Gastrocnemius medialis (tissue), 4 donors: ENCODE measurements around the gene PROM1. TPM values are rescaled to one million over a fixed set of nuclear protein-coding genes. Genes with fewer than 3 reads are reported as not detected.

Experiments used
- ATAC-seq, 2 donors: fragments of 150-250 bp; one replicate each; pipeline ENCODE4 v1.9.1; 2016
- DNase-seq, 2 donors: peaks; one replicate each; pipeline ENCODE4 v3.0.0-alpha.2; 2019
- H3K27ac ChIP-seq, 4 donors: fragments of 200-600 bp; sonication (generic); 1 replicate in 1 of 4; 2 replicates in 3 of 4; pipeline ENCODE4 v1.5.1; 2016 to 2018; ENCODE audit warnings: mild to moderate bottlenecking in 2 of 4, moderate library complexity in 1 of 4
- H3K27me3 ChIP-seq, 3 donors: fragments of 200-600 bp; sonication (generic) in 2 of 3; 1 replicate in 1 of 3; 2 replicates in 2 of 3; pipeline versions ENCODE4 v1.5.1 to v1.6.0; 2016 to 2019; ENCODE audit warnings: mild to moderate bottlenecking in 1 of 3, moderate library complexity in 1 of 3
- H3K36me3 ChIP-seq, 2 donors: fragments of 200-600 bp; sonication (generic) in 1 of 2; one replicate each; pipeline ENCODE4 v1.5.1; 2017 to 2018
- H3K4me1 ChIP-seq, 2 donors: fragments of 200-600 bp; sonication (generic) in 1 of 2; one replicate each; pipeline ENCODE4 v1.5.1; 2016 to 2017; ENCODE audit warnings: mild to moderate bottlenecking in 2 of 2
- H3K4me3 ChIP-seq, 4 donors: fragments of 200-600 bp; sonication (generic) in 3 of 4; 1 replicate in 1 of 4; 2 replicates in 3 of 4; pipeline ENCODE4 v1.5.1; 2016 to 2019; ENCODE audit warnings: mild to moderate bottlenecking in 2 of 4
- H3K9me3 ChIP-seq, 3 donors: fragments of 200-600 bp; sonication (generic) in 2 of 3; 1 replicate in 1 of 3; 2 replicates in 2 of 3; pipeline ENCODE4 v1.5.1; 2016 to 2019
- CTCF ChIP-seq, 5 experiments: fragments of 450-650 bp in 3 of 5; fragments of 200-600 bp in 2 of 5; sonication (generic) in 2 of 5; IDR thresholded peaks in 4 of 5; conservative IDR thresholded peaks in 1 of 5; 1 replicate in 4 of 5; 2 replicates in 1 of 5; pipeline ENCODE4 v1.5.1; 2016 to 2019; ENCODE audit warnings: antibody characterized with exemption in 5 of 5, mild to moderate bottlenecking in 3 of 5, moderate library complexity in 3 of 5
- POLR2A ChIP-seq, 2 donors: fragments of 450-650 bp; IDR thresholded peaks; one replicate each; pipeline ENCODE4 v1.6.1; 2017; ENCODE audit warnings: antibody characterized with exemption in 2 of 2, mild to moderate bottlenecking in 2 of 2, moderate library complexity in 2 of 2
- in situ Hi-C, 4 donors: fragments of 200-750 bp; cut with MboI; loops; one replicate each; pipeline versions ENCODE4 v1.15.0 to v1.8.0; 2017; ENCODE audit warnings: low sequenced_read_pairs in 4 of 4
- intact Hi-C: fragments of 100-400 bp; cut with DNase I; formaldehyde crosslinking; loops from one replicate; pipeline ENCODE4 v1.15.1; 2023; ENCODE audit warnings: low total_unique reads
- total RNA-seq, 4 donors: library from RNA; depleted of rRNA; stranded (reverse); fragments of >200 nt; gene quantifications; one replicate each; pipeline versions ENCODE4 v1.1.0 to v1.2.3, GENCODE V29; 2016

PROM1 gene
- total RNA-seq, 4 donors from 2014 or later: 0.11 to 2.9 (median 0.58) TPM; not detected in 1

- no peaks in the 10 kb centered on the region for H3K9me3 ChIP-seq
- no peaks in the 10 kb centered on the region for H3K4me1 ChIP-seq
- no peak for ATAC-seq
- no peak for DNase-seq
- no peak overlapping the region for H3K4me3 ChIP-seq
- no peak overlapping the region for H3K27ac ChIP-seq
- in situ Hi-C loops (loop anchor here in 1 of 4 donors (25.0 kb wide), 1 partner anchor 501 kb away; no protein-coding TSS in a partner anchor), intact Hi-C loops (no loop called here)
- no peaks in the 10 kb centered on the region for H3K27me3 ChIP-seq
- no peaks in the 10 kb centered on the region for H3K36me3 ChIP-seq
- TF ChIP-seq POLR2A (IDR thresholded peaks at IDR 0.05) (no peak), CTCF (IDR thresholded peaks at IDR 0.05 in 4 of 5, conservative IDR thresholded peaks at IDR 0.05 in 1 of 5) (no peak)
Observed at GRCh38 chr4:15988222-15988621, 95.6 kb downstream of the PROM1 start.

- DNase-seq: no peak
- intact Hi-C loops: no loop called here
- no peak overlapping the region for H3K4me3 ChIP-seq
- H3K27me3 ChIP-seq: no peaks in the 10 kb centered on the region
- in situ Hi-C loops: loop anchor here in 1 of 4 donors (25.0 kb wide), 1 partner anchor 500 kb away; no protein-coding TSS in a partner anchor
- H3K9me3 ChIP-seq: no peaks in the 10 kb centered on the region
- no peak overlapping the region for H3K27ac ChIP-seq
- H3K4me1 ChIP-seq: no peaks in the 10 kb centered on the region
- H3K36me3 ChIP-seq: no peaks in the 10 kb centered on the region
- no peak for ATAC-seq
- TF ChIP-seq CTCF (IDR thresholded peaks at IDR 0.05 in 4 of 5, conservative IDR thresholded peaks at IDR 0.05 in 1 of 5) (no peak), POLR2A (IDR thresholded peaks at IDR 0.05) (no peak)
Observed at GRCh38 chr4:15986907-15987306, 96.9 kb downstream of the PROM1 start.

GRCh38 chr4:15983610-15984009 is 100.2 kb downstream of the PROM1 start:
- Histone ChIP-seq H3K36me3 (no peaks in the 10 kb centered on the region), H3K9me3 (no peaks in the 10 kb centered on the region), H3K4me1 (no peaks in the 10 kb centered on the region), H3K27me3 (no peaks in the 10 kb centered on the region), H3K27ac (no peak overlapping the region), H3K4me3 (no peak overlapping the region)
- no peak for ATAC-seq
- DNase-seq: no peak
- in situ Hi-C loops (loop anchor here in 1 of 4 donors (25.0 kb wide), 1 partner anchor 496 kb away; no protein-coding TSS in a partner anchor), intact Hi-C loops (no loop called here)
- TF ChIP-seq CTCF (IDR thresholded peaks at IDR 0.05 in 4 of 5, conservative IDR thresholded peaks at IDR 0.05 in 1 of 5) (no peak), POLR2A (IDR thresholded peaks at IDR 0.05) (no peak)

GRCh38 chr4:15982842-15983524 is 100.8 kb downstream of the PROM1 start:
- TF ChIP-seq POLR2A (IDR thresholded peaks at IDR 0.05) (no peak), CTCF (IDR thresholded peaks at IDR 0.05 in 4 of 5, conservative IDR thresholded peaks at IDR 0.05 in 1 of 5) (no peak)
- Histone ChIP-seq H3K27me3 (no peaks in the 10 kb centered on the region), H3K9me3 (no peaks in the 10 kb centered on the region), H3K36me3 (no peaks in the 10 kb centered on the region), H3K27ac (no peak overlapping the region), H3K4me3 (no peak overlapping the region), H3K4me1 (no peaks in the 10 kb centered on the region)
- in situ Hi-C loops (loop anchor here in 1 of 4 donors (25.0 kb wide), 1 partner anchor 496 kb away; no protein-coding TSS in a partner anchor), intact Hi-C loops (no loop called here)
- DNase-seq (no peak), ATAC-seq (no peak)
